Colonic mucosa (tissue), 4 donors: Measurements from ENCODE around the gene DACH1. TPM values are rescaled to one million over a fixed set of nuclear protein-coding genes. Genes with fewer than 3 reads are reported as not detected.

ENCODE experiments used
- DNase-seq: peaks from one replicate; pipeline ENCODE4 v3.0.0-alpha.2; 2020
- H3K27ac ChIP-seq: fragments of 200-600 bp; one replicate; pipeline ENCODE4 v1.8.0; 2021
- H3K27me3 ChIP-seq: fragments of 200-600 bp; one replicate; pipeline ENCODE4 v1.8.0; 2021
- H3K36me3 ChIP-seq: fragments of 200-600 bp; one replicate; pipeline ENCODE4 v1.8.0; 2021
- H3K4me1 ChIP-seq: fragments of 200-600 bp; one replicate; pipeline ENCODE4 v1.8.0; 2021; ENCODE audit warnings: mild to moderate bottlenecking
- H3K4me3 ChIP-seq: fragments of 200-600 bp; one replicate; pipeline ENCODE4 v1.8.0; 2021
- H3K9ac ChIP-seq, 2 donors: one replicate each; pipeline ENCODE4 v1.7.0; 2013; ENCODE audit warnings: control low read depth in 2 of 2, low read depth in 2 of 2, low read length in 2 of 2
- H3K9me3 ChIP-seq: fragments of 200-600 bp; one replicate; pipeline ENCODE4 v1.8.0; 2021
- intact Hi-C: fragments of 100-400 bp; cut with DNase I; formaldehyde crosslinking; loops from one replicate; pipeline ENCODE4 v1.14.1; 2022
- total RNA-seq, 2 donors: library from RNA; stranded (reverse); fragmentation: NEBNext Ultra II Directional in 1 of 2; extraction: Animal tissue kit (Norgen Biotek cat#: 25700) in 1 of 2; gene quantifications; one replicate each; pipeline ENCODE4 v1.2.1, GENCODE V29; 2021
- TF ChIP-seq, protein P1 (sequence below): fragments of 200-600 bp; IDR thresholded peaks from one replicate; pipeline ENCODE4 v1.8.0; 2022; ENCODE audit warnings: antibody characterized with exemption, mild to moderate bottlenecking
- donor health status: healthy.
- donor health status: DM: no; HTN: no; CAD: no.
- donor health status: DM: no; HTN: no; CAD: no.

DACH1 gene
- total RNA-seq, 2 donors from 2014 or later = 3.9 to 5.2 TPM

DNA sequence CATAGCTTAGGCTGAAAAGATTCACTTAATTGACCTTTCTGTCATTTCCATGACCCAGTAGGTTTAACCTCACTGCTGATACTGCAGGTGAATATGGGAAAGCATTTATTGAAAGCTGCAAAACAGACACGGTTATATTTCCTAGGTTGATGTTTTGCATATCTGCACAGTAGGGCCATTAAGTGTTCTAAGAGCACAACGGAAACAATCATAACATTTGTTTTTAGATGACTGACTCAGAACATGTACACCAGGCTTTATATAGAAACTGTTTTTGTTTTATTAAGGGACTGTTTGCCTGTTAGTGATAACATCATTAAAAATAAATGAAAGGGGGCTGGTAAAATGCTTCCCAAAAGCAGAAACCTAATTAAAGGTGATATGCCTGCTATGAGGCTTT is 367.8 kb downstream of the DACH1 start:
- Histone ChIP-seq H3K27ac (no peak overlapping the region), H3K36me3 (no peaks in the 10 kb centered on the region), H3K4me3 (no peak overlapping the region), H3K9me3 (no peaks in the 10 kb centered on the region), H3K9ac (no peak overlapping the region), H3K27me3 (no peaks in the 10 kb centered on the region), H3K4me1 (no peaks in the 10 kb centered on the region)
- intact Hi-C loops = no loop called here
- no peak for DNase-seq
- TF ChIP-seq, protein P1, sequence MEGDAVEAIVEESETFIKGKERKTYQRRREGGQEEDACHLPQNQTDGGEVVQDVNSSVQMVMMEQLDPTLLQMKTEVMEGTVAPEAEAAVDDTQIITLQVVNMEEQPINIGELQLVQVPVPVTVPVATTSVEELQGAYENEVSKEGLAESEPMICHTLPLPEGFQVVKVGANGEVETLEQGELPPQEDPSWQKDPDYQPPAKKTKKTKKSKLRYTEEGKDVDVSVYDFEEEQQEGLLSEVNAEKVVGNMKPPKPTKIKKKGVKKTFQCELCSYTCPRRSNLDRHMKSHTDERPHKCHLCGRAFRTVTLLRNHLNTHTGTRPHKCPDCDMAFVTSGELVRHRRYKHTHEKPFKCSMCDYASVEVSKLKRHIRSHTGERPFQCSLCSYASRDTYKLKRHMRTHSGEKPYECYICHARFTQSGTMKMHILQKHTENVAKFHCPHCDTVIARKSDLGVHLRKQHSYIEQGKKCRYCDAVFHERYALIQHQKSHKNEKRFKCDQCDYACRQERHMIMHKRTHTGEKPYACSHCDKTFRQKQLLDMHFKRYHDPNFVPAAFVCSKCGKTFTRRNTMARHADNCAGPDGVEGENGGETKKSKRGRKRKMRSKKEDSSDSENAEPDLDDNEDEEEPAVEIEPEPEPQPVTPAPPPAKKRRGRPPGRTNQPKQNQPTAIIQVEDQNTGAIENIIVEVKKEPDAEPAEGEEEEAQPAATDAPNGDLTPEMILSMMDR = no peak

DNA sequence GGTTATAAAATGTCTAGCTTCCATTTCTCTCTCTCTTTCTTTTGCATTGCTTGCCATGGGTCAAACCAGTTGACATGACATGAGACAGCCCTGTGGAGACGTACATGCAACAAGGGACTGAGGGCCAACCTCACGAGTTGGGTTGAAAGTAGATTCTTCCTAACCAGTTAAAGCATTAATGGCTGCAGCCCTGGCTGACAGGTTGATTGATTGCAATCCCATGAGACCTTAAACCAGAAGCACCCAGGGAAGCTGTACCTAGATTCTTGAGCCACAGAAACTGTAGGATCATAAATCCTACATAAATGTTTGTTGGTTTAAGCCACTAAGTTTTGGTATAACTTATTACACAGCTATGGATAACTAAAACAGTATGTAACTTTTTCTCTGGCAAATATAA is 373.8 kb downstream of the DACH1 start:
- Histone ChIP-seq H3K4me1 (no peaks in the 10 kb centered on the region), H3K9ac (no peak overlapping the region), H3K27me3 (no peaks in the 10 kb centered on the region), H3K9me3 (no peaks in the 10 kb centered on the region), H3K4me3 (no peak overlapping the region), H3K27ac (no peak overlapping the region), H3K36me3 (no peaks in the 10 kb centered on the region)
- no peak for DNase-seq
- intact Hi-C loops = no loop called here
- TF ChIP-seq, protein P1 = no peak

DNA sequence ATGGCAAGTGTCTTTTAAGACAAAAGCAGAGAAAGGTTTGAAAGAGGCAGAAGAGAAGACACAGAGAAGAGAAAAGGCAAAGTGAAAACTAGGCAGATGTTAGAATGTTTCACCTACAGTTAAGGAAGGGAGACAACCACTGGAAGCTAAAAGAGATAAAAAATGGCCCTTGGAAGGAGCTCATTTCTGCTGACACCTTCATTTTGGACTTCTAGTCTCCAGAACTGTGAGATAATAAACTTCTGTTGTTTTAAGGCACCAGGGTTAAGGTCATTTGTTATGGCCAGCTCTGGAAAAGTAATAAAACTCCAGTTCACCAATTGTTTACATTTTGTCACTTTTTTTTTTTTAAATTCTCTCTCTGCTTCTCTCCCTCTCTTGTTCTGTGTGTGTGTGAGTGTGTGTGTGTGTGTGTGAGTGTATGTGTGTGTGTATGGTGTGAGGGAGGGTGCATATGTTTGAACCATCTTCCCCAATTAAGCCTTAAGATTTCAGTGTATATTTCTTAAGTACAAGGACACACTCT is 374.6 kb downstream of the DACH1 start:
- Histone ChIP-seq H3K9ac (no peak overlapping the region), H3K9me3 (no peaks in the 10 kb centered on the region), H3K27me3 (no peaks in the 10 kb centered on the region), H3K4me1 (no peaks in the 10 kb centered on the region), H3K27ac (no peak overlapping the region), H3K36me3 (no peaks in the 10 kb centered on the region), H3K4me3 (no peak overlapping the region)
- intact Hi-C loops = no loop called here
- DNase-seq = no peak
- TF ChIP-seq, protein P1 = no peak

DNA sequence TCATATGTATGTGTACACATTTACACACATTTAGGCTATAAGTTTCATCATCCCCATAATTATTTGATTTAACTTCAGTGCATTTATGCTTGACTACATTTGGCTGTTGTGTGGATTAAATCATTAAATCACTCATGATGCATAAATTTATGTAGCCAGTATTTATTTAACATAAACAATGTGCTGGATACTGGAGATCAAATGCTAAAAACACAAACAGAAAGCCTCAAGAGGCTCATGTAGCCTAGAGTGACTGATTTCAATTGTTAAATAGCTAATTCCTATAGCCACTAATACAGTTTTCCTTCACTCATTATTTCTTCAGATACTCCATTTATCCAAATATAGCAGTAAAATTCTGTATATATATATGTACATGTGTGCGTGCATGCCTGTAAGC is 376.0 kb downstream of the DACH1 start:
- intact Hi-C loops = no loop called here

DNA sequence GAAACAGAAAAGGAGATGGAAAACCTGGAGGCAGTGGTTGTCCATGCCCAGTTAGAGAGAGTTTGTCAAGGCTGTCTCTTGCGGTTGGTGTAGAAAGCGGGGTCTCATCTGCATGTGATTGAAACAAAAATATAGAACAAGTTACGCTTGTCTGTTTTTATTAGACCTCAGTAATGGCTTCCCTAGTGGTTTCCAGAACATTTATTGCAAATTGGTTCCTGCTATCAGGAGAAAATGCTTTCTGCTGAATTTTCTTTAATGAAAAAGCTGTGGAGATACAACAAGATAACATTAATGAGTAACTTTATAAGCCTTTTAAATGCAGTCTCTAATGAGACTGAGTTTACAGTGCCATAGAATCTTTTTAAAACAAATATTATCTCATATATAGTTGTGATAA is 378.0 kb downstream of the DACH1 start:
- intact Hi-C loops = no loop called here
- H3K36me3 ChIP-seq = no peaks in the 10 kb centered on the region
- H3K27ac ChIP-seq = no peak overlapping the region
- no peaks in the 10 kb centered on the region for H3K4me1 ChIP-seq
- no peak for DNase-seq
- H3K9ac ChIP-seq = no peak overlapping the region
- H3K27me3 ChIP-seq = no peaks in the 10 kb centered on the region
- H3K4me3 ChIP-seq = no peak overlapping the region
- TF ChIP-seq, protein P1 = no peak
- H3K9me3 ChIP-seq = no peaks in the 10 kb centered on the region

More for the DNA sequence above, 376.0 kb downstream of the DACH1 start:
- H3K36me3 ChIP-seq = no peaks in the 10 kb centered on the region
- no peak overlapping the region for H3K27ac ChIP-seq
- H3K27me3 ChIP-seq = no peaks in the 10 kb centered on the region
- no peaks in the 10 kb centered on the region for H3K4me1 ChIP-seq
- no peak for DNase-seq
- no peak overlapping the region for H3K9ac ChIP-seq
- H3K9me3 ChIP-seq = no peaks in the 10 kb centered on the region
- TF ChIP-seq, protein P1 = no peak
- no peak overlapping the region for H3K4me3 ChIP-seq
